ENCODE data around the gene TRMT6. TPM values are rescaled to one million over a fixed set of nuclear protein-coding genes. Genes with fewer than 3 reads are reported as not detected.

Gene TRMT6
- total RNA-seq, 1 donor from 2014 or later = 15.8 TPM

DNA sequence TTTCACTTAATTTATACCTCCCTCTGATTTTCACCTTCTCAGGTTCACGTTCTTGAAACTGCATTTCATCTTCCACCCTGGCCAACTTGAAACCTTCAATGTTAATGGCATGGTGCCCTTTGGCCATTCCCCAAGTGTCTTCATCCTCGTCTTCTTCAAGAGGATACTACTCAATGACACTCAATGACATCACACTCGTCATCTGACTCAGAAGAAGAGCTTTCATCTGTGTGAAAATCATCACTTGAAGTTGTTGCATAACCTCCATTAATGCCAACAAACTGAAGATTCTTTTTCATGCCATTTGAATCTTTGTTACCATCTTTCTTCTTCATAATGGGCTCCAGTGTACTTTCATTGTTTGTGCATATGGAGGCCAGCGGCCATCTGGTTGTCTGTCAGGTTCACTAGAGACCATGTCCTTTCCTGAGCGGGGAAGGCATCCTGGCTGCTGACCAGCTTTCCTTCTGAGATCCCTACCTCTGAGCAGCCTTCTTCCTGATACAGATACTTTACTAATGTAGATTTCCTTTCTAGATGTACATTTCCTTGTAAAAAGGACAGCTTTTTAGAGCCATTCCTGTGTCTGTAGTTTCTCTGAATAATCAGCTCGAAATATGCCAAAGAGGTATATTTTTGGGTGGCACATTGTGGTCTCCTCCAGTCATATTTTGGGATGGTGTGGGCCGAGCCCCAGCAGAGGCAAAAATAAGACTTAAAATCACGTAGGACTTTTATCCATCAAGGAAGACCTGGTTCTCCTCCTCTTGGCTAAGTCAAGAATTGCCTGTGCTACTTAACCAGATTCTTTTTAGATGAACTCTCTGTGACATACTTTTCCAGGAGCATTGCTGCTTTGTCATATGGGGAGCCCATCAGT is 21.3 kb downstream of the TRMT6 start:
- Mint-ChIP-seq H3K9me3 (ENCODE audit: low read depth) (no peaks in the 10 kb centered on the region), H3K36me3 (ENCODE audit: insufficient read depth) (no peaks in the 10 kb centered on the region), H3K27me3 (peaks cover 6% of the 10 kb centered on the region), H3K4me1 (ENCODE audit: low read depth) (no peaks in the 10 kb centered on the region), H3K27ac (no peak overlapping the region), H3K4me3 (ENCODE audit: low read depth) (no peak overlapping the region)
- DNase-seq (ENCODE audit: low spot score, unreplicated experiment) = no peak
- TF ChIP-seq, protein P1, sequence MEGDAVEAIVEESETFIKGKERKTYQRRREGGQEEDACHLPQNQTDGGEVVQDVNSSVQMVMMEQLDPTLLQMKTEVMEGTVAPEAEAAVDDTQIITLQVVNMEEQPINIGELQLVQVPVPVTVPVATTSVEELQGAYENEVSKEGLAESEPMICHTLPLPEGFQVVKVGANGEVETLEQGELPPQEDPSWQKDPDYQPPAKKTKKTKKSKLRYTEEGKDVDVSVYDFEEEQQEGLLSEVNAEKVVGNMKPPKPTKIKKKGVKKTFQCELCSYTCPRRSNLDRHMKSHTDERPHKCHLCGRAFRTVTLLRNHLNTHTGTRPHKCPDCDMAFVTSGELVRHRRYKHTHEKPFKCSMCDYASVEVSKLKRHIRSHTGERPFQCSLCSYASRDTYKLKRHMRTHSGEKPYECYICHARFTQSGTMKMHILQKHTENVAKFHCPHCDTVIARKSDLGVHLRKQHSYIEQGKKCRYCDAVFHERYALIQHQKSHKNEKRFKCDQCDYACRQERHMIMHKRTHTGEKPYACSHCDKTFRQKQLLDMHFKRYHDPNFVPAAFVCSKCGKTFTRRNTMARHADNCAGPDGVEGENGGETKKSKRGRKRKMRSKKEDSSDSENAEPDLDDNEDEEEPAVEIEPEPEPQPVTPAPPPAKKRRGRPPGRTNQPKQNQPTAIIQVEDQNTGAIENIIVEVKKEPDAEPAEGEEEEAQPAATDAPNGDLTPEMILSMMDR (IDR thresholded peaks at IDR 0.05; ENCODE audit: unreplicated experiment) = no peak

DNA sequence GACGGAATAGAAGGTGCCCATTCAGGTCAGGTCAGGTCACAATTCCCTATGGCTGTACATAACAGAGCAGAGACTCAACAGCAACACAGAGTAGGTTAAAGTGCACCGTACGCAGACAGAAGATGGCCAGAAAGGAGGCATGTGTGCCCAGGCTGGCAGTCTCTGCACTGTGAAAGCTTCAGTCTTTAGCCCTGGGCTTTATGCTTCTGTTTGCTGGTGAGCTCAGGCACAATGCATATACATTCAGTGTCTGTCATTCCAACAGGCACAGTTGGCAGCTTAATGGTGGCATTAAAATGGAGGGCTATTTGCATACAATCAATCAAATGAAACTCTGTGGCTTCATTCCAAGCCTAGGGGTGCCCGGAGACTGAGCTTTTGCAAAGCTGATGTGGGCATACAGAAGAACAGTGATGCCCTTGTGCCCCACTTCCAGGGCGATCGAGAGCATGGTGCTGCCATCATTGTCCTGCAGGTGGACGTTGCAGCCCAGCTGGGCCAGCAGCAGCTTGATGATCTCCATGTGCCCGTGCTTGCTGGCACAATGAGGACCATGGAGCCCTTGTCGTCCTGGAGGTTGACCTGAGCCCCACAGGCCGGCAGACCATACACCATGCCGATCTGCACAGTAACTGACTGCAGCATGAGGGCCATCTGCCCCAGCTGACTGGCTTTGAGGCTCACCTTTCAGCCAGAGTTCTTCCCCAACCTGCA is 22.4 kb downstream of the TRMT6 start:
- TF ChIP-seq, protein P1 (IDR thresholded peaks at IDR 0.05; ENCODE audit: unreplicated experiment) = no peak
- Mint-ChIP-seq H3K27ac (no peak overlapping the region), H3K4me3 (ENCODE audit: low read depth) (no peak overlapping the region), H3K36me3 (ENCODE audit: insufficient read depth) (no peaks in the 10 kb centered on the region), H3K4me1 (ENCODE audit: low read depth) (no peaks in the 10 kb centered on the region), H3K9me3 (ENCODE audit: low read depth) (no peaks in the 10 kb centered on the region), H3K27me3 (peaks cover 13% of the 10 kb centered on the region)
- no peak for DNase-seq (ENCODE audit: low spot score, unreplicated experiment)

DNA sequence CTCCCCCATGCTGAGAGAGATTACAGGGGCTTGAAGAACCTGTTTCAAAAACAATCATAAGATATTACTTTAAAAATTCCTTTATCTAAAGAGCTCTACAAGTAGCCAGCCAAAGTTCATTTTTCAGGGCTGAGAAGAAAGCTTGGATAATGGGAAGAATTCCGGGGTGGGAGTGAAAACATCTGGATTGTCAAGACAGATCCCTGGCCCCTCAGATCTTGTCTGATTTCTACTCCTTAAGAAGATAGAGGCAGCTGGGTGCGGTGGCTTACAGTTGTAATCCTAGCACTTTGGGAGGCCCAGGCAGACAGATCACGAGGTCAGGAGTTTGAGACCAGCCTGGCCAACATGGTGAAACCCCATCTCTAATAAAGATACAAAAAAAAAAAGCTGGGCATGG is 24.8 kb downstream of the TRMT6 start:
- TF ChIP-seq, protein P1 (IDR thresholded peaks at IDR 0.05; ENCODE audit: unreplicated experiment) = no peak
- Mint-ChIP-seq H3K27me3 (peaks cover 20% of the 10 kb centered on the region), H3K4me3 (ENCODE audit: low read depth) (no peak overlapping the region), H3K4me1 (ENCODE audit: low read depth) (no peaks in the 10 kb centered on the region), H3K27ac (no peak overlapping the region), H3K36me3 (ENCODE audit: insufficient read depth) (no peaks in the 10 kb centered on the region), H3K9me3 (ENCODE audit: low read depth) (no peaks in the 10 kb centered on the region)
- DNase-seq (ENCODE audit: low spot score, unreplicated experiment) = no peak

GRCh38 chr20:5923493-5923892 is 26.8 kb downstream of the TRMT6 start:
- peaks cover 18% of the 10 kb centered on the region for H3K27me3 Mint-ChIP-seq
- H3K36me3 Mint-ChIP-seq (ENCODE audit: insufficient read depth) = no peaks in the 10 kb centered on the region
- DNase-seq (ENCODE audit: low spot score, unreplicated experiment) = no peak
- TF ChIP-seq, protein P1 (IDR thresholded peaks at IDR 0.05; ENCODE audit: unreplicated experiment) = no peak
- H3K4me1 Mint-ChIP-seq (ENCODE audit: low read depth) = no peaks in the 10 kb centered on the region
- no peaks in the 10 kb centered on the region for H3K9me3 Mint-ChIP-seq (ENCODE audit: low read depth)
- H3K27ac Mint-ChIP-seq = no peak overlapping the region
- no peak overlapping the region for H3K4me3 Mint-ChIP-seq (ENCODE audit: low read depth)

DNA sequence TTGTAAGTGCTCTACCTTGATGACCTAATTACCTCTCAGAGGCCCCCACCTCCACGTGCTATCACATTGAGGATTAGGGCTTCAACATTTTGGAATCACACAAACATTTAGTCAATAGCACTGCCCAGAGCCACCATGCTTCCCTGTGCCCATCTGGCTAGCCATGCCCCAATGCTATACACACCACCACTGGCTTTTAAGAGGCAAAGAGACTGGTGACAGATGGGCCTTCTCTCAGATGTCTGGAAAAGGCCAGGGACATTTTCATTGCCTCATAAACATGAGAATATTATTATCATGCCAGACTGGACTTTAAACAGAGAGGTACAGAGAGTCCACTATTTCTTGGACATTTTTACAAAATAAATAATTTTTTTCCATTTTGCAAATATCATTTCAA is 29.8 kb downstream of the TRMT6 start:
- H3K27ac Mint-ChIP-seq = no peak overlapping the region
- H3K4me3 Mint-ChIP-seq (ENCODE audit: low read depth) = no peak overlapping the region

More for the DNA sequence above, 29.8 kb downstream of the TRMT6 start:
- TF ChIP-seq, protein P1 (IDR thresholded peaks at IDR 0.05; ENCODE audit: unreplicated experiment) = no peak
- peaks cover 18% of the 10 kb centered on the region for H3K27me3 Mint-ChIP-seq
- DNase-seq (ENCODE audit: low spot score, unreplicated experiment) = no peak
- no peaks in the 10 kb centered on the region for H3K4me1 Mint-ChIP-seq (ENCODE audit: low read depth)
- H3K9me3 Mint-ChIP-seq (ENCODE audit: low read depth) = no peaks in the 10 kb centered on the region
- H3K36me3 Mint-ChIP-seq (ENCODE audit: insufficient read depth) = no peaks in the 10 kb centered on the region

All from progenitor cell of endocrine pancreas (in vitro differentiated cells).